MCF 10A (cell line): ENCODE results near the gene GAA. TPM values are rescaled to one million over a fixed set of nuclear protein-coding genes. Genes with fewer than 3 reads are reported as not detected.

Source experiments
- BruUV-seq: library from RNA; stranded (reverse); fragments of 400-500 nt; replicated peaks from 2 replicates; lab custom pipeline; 2021; lab: Mats Ljungman, UMichigan
- CTCF ChIA-PET: fragments of 300-600 bp; sonication (Branson Sonifier 250); formaldehyde crosslinking; extraction: SDS; loops from one replicate; lab custom pipeline; 2021; ENCODE audit warnings: antibody characterized with exemption, inconsistent platforms; lab: Yijun Ruan, JAX
- POLR2A ChIA-PET: fragments of 300-600, 350-650 bp; sonication (Branson Sonifier 250); formaldehyde crosslinking; extraction: SDS; loops from one replicate; lab custom pipeline; 2020; ENCODE audit warnings: antibody characterized with exemption, inconsistent platforms; lab: Yijun Ruan, JAX
- DNase-seq: peaks from one replicate; pipeline ENCODE4 v3.0.0-alpha.2; 2018; ENCODE audit not compliant: unreplicated experiment
- H3K27ac Mint-ChIP-seq: one replicate; pipeline ENCODE4 v1.8.0; 2022; ENCODE audit warnings: mild to moderate bottlenecking, low read depth, mixed read lengths; ENCODE audit not compliant: unreplicated experiment
- H3K27me3 Mint-ChIP-seq: one replicate; pipeline ENCODE4 v1.8.0; 2022; ENCODE audit warnings: mixed read lengths; ENCODE audit not compliant: insufficient read depth, unreplicated experiment
- H3K36me3 Mint-ChIP-seq: one replicate; pipeline ENCODE4 v1.8.0; 2022; ENCODE audit warnings: mild to moderate bottlenecking, moderate library complexity, mixed read lengths; ENCODE audit not compliant: insufficient read depth, unreplicated experiment
- H3K4me1 Mint-ChIP-seq: one replicate; pipeline ENCODE4 v1.8.0; 2022; ENCODE audit warnings: mixed read lengths; ENCODE audit not compliant: insufficient read depth, unreplicated experiment
- H3K4me3 Mint-ChIP-seq: one replicate; pipeline ENCODE4 v1.8.0; 2022; ENCODE audit warnings: mild to moderate bottlenecking, moderate library complexity, mixed read lengths; ENCODE audit not compliant: unreplicated experiment
- H3K9me3 Mint-ChIP-seq: one replicate; pipeline ENCODE4 v1.8.0; 2022; ENCODE audit warnings: mixed read lengths; ENCODE audit not compliant: unreplicated experiment
- intact Hi-C: fragments of 100-400 bp; cut with micrococcal nuclease; formaldehyde crosslinking; loops from 2 replicates; pipeline ENCODE4 v1.14.1; 2022
- total RNA-seq: library from RNA; stranded (reverse); gene quantifications from 2 replicates; pipeline ENCODE4 v1.2.3, GENCODE V29; 2022
- TF ChIP-seq, protein P1 (sequence below): fragments of 200-600 bp; IDR thresholded peaks from one replicate; pipeline ENCODE4 v1.8.0; 2022; ENCODE audit warnings: antibody characterized with exemption, mild to moderate bottlenecking; ENCODE audit not compliant: unreplicated experiment

The GAA gene
- total RNA-seq, 1 experiment from 2014 or later, result 26.0 TPM

DNA sequence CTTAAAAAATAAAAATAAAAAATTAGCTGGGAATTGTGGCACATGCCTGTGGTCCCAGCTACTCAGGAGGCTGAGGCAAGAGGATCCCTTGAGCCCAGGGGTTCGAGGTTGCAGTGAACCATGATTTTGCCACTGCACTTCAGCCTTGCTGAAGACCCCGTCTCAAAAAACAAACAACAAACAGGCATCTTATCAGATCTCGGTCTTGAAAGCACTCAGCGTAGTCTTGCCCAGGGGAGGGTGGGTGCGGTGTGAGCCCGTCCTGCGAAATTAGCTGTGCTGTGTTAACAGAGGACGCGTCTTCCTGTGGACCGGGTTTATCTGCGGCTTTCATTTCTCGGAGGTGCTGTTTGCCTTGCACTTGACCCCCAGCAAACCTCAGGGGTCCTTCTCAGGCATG is 5.4 kb downstream of the GAA start:
- intact Hi-C loops, result loop anchor here (10.0 kb wide), 1 partner anchor 308 kb away; the partner anchor contains the start of gene ENDOV
- Mint-ChIP-seq H3K36me3 (no peaks in the 10 kb centered on the region), H3K9me3 (no peaks in the 10 kb centered on the region), H3K4me1 (peaks cover 22% of the 10 kb centered on the region), H3K4me3 (no peak overlapping the region), H3K27me3 (no peaks in the 10 kb centered on the region), H3K27ac (no peak overlapping the region)
- TF ChIP-seq, protein P1, sequence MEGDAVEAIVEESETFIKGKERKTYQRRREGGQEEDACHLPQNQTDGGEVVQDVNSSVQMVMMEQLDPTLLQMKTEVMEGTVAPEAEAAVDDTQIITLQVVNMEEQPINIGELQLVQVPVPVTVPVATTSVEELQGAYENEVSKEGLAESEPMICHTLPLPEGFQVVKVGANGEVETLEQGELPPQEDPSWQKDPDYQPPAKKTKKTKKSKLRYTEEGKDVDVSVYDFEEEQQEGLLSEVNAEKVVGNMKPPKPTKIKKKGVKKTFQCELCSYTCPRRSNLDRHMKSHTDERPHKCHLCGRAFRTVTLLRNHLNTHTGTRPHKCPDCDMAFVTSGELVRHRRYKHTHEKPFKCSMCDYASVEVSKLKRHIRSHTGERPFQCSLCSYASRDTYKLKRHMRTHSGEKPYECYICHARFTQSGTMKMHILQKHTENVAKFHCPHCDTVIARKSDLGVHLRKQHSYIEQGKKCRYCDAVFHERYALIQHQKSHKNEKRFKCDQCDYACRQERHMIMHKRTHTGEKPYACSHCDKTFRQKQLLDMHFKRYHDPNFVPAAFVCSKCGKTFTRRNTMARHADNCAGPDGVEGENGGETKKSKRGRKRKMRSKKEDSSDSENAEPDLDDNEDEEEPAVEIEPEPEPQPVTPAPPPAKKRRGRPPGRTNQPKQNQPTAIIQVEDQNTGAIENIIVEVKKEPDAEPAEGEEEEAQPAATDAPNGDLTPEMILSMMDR, result no peak
- BruUV-seq, result no TSS peak
- CTCF ChIA-PET, result interaction anchor here (0.6 to 2.0 kb wide), 2 partner anchors 24 to 309 kb away, joined by 3 to 7 read pairs; no protein-coding TSS in a partner anchor
- POLR2A ChIA-PET, result no interaction called here
- DNase-seq, result no peak

DNA sequence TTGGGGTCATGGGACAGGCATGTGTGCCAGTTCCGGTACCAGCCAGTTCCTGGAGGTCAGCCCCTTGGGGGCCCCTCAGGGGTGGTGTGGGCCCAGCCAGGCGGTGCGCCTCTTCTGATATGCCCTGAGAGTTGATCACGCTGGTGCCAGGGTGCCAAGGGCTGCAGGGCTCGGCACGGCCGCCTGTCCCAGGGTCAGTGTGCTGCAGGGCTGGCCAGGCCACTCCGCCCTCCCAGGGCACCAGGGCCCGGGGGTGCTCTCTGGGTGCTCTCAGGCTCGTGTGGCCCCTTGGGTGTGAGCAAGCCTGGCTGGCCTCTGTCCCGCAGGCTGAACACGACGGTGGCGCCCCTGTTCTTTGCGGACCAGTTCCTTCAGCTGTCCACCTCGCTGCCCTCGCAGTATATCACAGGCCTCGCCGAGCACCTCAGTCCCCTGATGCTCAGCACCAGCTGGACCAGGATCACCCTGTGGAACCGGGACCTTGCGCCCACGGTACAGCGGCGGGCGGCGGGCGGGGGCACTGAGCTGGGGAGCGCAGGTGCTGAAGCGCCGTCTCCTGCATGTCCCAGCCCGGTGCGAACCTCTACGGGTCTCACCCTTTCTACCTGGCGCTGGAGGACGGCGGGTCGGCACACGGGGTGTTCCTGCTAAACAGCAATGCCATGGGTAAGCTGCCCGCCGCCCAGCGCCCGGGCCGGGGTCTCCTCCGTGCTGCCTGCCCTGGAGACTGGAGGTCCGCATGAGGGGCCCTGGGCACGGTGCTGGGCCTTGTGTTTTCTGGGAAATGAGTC is 6.0 kb downstream of the GAA start:
- H3K9me3 Mint-ChIP-seq, result no peaks in the 10 kb centered on the region
- H3K27me3 Mint-ChIP-seq, result no peaks in the 10 kb centered on the region
- BruUV-seq, result no TSS peak
- no peak overlapping the region for H3K4me3 Mint-ChIP-seq
- intact Hi-C loops, result loop anchor here (10.0 kb wide), 1 partner anchor 307 kb away; the partner anchor contains the start of gene ENDOV
- no peaks in the 10 kb centered on the region for H3K36me3 Mint-ChIP-seq
- H3K27ac Mint-ChIP-seq, result no peak overlapping the region
- CTCF ChIA-PET, result interaction anchor here (2.0 kb wide), 1 partner anchor 25 kb away, joined by 7 read pairs; no protein-coding TSS in a partner anchor
- peaks cover 20% of the 10 kb centered on the region for H3K4me1 Mint-ChIP-seq
- TF ChIP-seq, protein P1, result no peak
- DNase-seq, result no peak
- POLR2A ChIA-PET, result no interaction called here

DNA sequence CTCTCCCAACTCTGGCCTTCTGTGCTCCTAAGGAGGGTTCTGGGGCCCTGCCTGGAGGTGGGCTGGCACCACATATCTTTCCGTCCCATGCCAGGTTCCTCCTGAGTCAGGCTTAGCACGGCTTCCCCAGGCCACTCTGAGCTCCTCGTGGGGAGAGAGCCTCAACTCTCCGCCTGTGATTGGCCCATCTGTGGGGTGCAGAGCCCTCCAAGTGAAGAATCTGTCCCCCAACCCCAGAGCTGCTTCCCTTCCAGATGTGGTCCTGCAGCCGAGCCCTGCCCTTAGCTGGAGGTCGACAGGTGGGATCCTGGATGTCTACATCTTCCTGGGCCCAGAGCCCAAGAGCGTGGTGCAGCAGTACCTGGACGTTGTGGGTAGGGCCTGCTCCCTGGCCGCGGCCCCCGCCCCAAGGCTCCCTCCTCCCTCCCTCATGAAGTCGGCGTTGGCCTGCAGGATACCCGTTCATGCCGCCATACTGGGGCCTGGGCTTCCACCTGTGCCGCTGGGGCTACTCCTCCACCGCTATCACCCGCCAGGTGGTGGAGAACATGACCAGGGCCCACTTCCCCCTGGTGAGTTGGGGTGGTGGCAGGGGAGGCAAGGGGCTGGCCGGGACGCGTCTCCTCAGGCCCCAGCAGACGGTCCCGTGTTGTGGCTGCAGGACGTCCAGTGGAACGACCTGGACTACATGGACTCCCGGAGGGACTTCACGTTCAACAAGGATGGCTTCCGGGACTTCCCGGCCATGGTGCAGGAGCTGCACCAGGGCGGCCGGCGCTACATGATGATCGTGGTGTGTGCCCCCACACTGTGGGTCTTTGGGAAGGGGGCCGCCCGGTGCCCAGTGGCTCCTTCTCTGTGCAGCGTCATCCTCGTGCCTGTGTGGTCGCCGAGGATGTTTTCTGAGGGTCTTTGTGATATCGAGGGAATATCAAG is 6.9 kb downstream of the GAA start:
- Mint-ChIP-seq H3K36me3 (no peaks in the 10 kb centered on the region), H3K27ac (no peak overlapping the region), H3K9me3 (no peaks in the 10 kb centered on the region), H3K27me3 (no peaks in the 10 kb centered on the region), H3K4me3 (no peak overlapping the region), H3K4me1 (peaks cover 11% of the 10 kb centered on the region)
- no TSS peak for BruUV-seq
- no peak for DNase-seq
- TF ChIP-seq, protein P1, result no peak
- intact Hi-C loops, result loop anchor here (10.0 kb wide), 1 partner anchor 306 kb away; the partner anchor contains the start of gene ENDOV
- ChIA-PET CTCF (interaction anchor here (0.6 to 2.0 kb wide), 3 partner anchors 25 to 315 kb away, joined by 3 to 7 read pairs (median 3); no protein-coding TSS in a partner anchor), POLR2A (interaction anchor here (0.7 to 1.5 kb wide), 2 partner anchors 36 to 688 kb away, joined by 3 read pairs; no protein-coding TSS in a partner anchor)
